Sigmoid colon (tissue), 7 donors: ENCODE data around the gene ULK3. TPM values are rescaled to one million over a fixed set of nuclear protein-coding genes. Genes with fewer than 3 reads are reported as not detected.
A peak's percentile ranks its signal among the peaks of the same experiment; 100 is the strongest.

Experiments used
- DNase-seq: peaks from one replicate; pipeline ENCODE4 v3.0.0-alpha.2; 2019
- H3K27ac ChIP-seq, 4 donors: fragments of 200-600 bp; sonication (generic); one replicate each; pipeline ENCODE4 v1.5.1; 2016 to 2019; ENCODE audit warnings: mild to moderate bottlenecking in 1 of 4
- H3K27me3 ChIP-seq, 3 donors: fragments of 200-600 bp; sonication (generic); one replicate each; pipeline ENCODE4 v1.5.1; 2019; ENCODE audit warnings: mild to moderate bottlenecking in 1 of 3
- H3K36me3 ChIP-seq, 4 donors: fragments of 200-600 bp; sonication (generic); one replicate each; pipeline ENCODE4 v1.5.1; 2016 to 2019
- H3K4me1 ChIP-seq, 4 donors: fragments of 200-600 bp; sonication (generic); one replicate each; pipeline ENCODE4 v1.5.1; 2017 to 2019
- H3K4me3 ChIP-seq, 4 donors: fragments of 200-600 bp; sonication (generic); one replicate each; pipeline ENCODE4 v1.5.1; 2017 to 2019; ENCODE audit warnings: mild to moderate bottlenecking in 2 of 4, moderate library complexity in 1 of 4
- H3K9me3 ChIP-seq, 4 donors: fragments of 200-600 bp in 3 of 4; sonication (generic) in 3 of 4; one replicate each; pipeline versions ENCODE4 v1.5.1 to v1.6.1; 2013 to 2019
- EP300 ChIP-seq, 4 donors: sonication (generic); formaldehyde crosslinking; IDR thresholded peaks; one replicate each; pipeline ENCODE4 v1.6.1; 2017; ENCODE audit warnings: antibody characterized with exemption in 4 of 4
- POLR2A ChIP-seq, 2 donors: fragments of 450-650 bp; IDR thresholded peaks; one replicate each; pipeline ENCODE4 v1.6.1; 2016; ENCODE audit warnings: antibody characterized with exemption in 2 of 2, mild to moderate bottlenecking in 2 of 2, moderate library complexity in 2 of 2
- POLR2AphosphoS5 ChIP-seq, 4 donors: sonication (generic); formaldehyde crosslinking; IDR thresholded peaks; one replicate each; pipeline ENCODE4 v1.6.1; 2017; ENCODE audit warnings: antibody characterized with exemption in 4 of 4
- WGBS, 2 donors: extraction: QIAGEN DNeasy Blood & Tissue Kit; methylation state at CpG; one replicate each; pipeline ENCODE4 v1.1.7; 2013; 5-methylcytosine and 5-hydroxymethylcytosine counted together
- intact Hi-C: fragments of 100-400 bp; cut with DNase I; formaldehyde crosslinking; loops from one replicate; pipeline ENCODE4 v1.15.1; 2023
- polyA plus RNA-seq, 3 donors: library from polyadenylated mRNA; stranded (reverse); fragments of 200-250 nt; gene quantifications; one replicate each; pipeline ENCODE4 v1.2.3, GENCODE V29; 2013
- total RNA-seq, 4 donors: library from RNA; depleted of rRNA; stranded (reverse); fragments of >200 nt; gene quantifications; one replicate each; pipeline ENCODE4 v1.1.0, GENCODE V29; 2016
- TF ChIP-seq, protein P1 (sequence below), 4 experiments: fragments of 450-650 bp in 3 of 4; fragments of 200-600 bp in 1 of 4; IDR thresholded peaks; one replicate each; pipeline ENCODE4 v1.5.1; 2016 to 2019; ENCODE audit warnings: antibody characterized with exemption in 4 of 4, mild to moderate bottlenecking in 3 of 4, moderate library complexity in 2 of 4
- donor health status: healthy with polysubstance abuse.
- donor health status: Bipolar disorder and iron deficiency.
- donor health status: healthy.

ULK3 gene
- total and polyA plus RNA-seq, 7 donors = 21.1 to 48.6 (median 46.8) TPM

DNA sequence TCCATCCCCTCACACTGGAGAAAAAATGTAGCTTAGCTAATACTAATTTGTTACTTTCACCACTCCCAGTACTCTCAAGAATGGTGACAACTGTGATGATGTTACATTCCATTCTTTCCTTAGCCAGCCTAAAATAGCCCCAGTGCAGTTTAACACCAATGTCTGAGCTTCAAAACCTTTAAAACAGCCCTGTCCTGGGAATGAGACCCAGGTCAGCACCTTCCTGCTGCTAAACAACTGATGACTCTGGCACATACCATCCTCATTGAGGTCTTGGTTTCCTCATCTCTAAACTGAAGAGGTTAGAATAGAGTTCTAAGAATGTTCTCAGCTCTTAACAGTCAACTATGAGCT, 26.4 kb upstream of the ULK3 start:
- H3K4me1 ChIP-seq = peaks cover 0 to 65% (median 49%) of the 10 kb centered on the region in 4 donors
- no peaks in the 10 kb centered on the region for H3K27me3 ChIP-seq
- TF ChIP-seq, protein P1, sequence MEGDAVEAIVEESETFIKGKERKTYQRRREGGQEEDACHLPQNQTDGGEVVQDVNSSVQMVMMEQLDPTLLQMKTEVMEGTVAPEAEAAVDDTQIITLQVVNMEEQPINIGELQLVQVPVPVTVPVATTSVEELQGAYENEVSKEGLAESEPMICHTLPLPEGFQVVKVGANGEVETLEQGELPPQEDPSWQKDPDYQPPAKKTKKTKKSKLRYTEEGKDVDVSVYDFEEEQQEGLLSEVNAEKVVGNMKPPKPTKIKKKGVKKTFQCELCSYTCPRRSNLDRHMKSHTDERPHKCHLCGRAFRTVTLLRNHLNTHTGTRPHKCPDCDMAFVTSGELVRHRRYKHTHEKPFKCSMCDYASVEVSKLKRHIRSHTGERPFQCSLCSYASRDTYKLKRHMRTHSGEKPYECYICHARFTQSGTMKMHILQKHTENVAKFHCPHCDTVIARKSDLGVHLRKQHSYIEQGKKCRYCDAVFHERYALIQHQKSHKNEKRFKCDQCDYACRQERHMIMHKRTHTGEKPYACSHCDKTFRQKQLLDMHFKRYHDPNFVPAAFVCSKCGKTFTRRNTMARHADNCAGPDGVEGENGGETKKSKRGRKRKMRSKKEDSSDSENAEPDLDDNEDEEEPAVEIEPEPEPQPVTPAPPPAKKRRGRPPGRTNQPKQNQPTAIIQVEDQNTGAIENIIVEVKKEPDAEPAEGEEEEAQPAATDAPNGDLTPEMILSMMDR (IDR thresholded peaks at IDR 0.05) = no peak
- TF ChIP-seq EP300 (IDR thresholded peaks at IDR 0.05) = no peak
- TF ChIP-seq POLR2AphosphoS5 (IDR thresholded peaks at IDR 0.05) = no peak
- TF ChIP-seq POLR2A (IDR thresholded peaks at IDR 0.05) = no peak
- intact Hi-C loops = no loop called here
- H3K4me3 ChIP-seq = no peak overlapping the region
- H3K9me3 ChIP-seq = no peaks in the 10 kb centered on the region
- DNase-seq = no peak
- H3K27ac ChIP-seq = peak overlapping the region; percentile 37 to 88 (median 70)
- peaks cover 0 to 4% (median 0%) of the 10 kb centered on the region in 4 donors for H3K36me3 ChIP-seq

DNA sequence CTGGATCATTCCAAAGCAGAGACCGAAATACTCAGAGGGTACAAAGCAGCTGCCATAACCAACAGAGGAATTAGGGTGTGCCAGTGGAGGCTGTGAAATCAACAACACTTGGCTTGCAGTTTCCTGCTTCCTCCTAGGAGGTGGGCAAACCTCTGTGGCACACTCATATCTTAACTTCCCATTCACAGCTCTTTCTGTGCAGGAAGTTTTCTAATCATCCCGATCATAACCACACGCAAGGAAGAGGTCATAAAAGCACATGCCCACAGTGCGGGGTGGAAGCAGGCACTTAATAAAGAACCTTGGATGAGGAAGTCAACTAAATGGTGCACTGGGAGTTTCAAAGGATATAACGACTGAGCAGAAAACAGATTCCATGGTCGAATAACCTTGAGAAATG, 25.1 kb upstream of the ULK3 start:
- Histone ChIP-seq H3K4me1 (peaks cover 0 to 62% (median 49%) of the 10 kb centered on the region in 4 donors), H3K4me3 (no peak overlapping the region), H3K9me3 (no peaks in the 10 kb centered on the region), H3K27me3 (no peaks in the 10 kb centered on the region), H3K36me3 (peaks cover 0 to 7% (median 0%) of the 10 kb centered on the region in 4 donors), H3K27ac (peak overlapping the region; percentile 47 to 88 (median 67))
- TF ChIP-seq POLR2AphosphoS5 (IDR thresholded peaks at IDR 0.05) (peak in 1 of 4 donors; percentile 34), EP300 (IDR thresholded peaks at IDR 0.05) (no peak)
- WGBS, 2 donors = 11 to 27% methylated on average over 6 of the region's 6 CpGs
- DNase-seq = no peak
- intact Hi-C loops = no loop called here

DNA sequence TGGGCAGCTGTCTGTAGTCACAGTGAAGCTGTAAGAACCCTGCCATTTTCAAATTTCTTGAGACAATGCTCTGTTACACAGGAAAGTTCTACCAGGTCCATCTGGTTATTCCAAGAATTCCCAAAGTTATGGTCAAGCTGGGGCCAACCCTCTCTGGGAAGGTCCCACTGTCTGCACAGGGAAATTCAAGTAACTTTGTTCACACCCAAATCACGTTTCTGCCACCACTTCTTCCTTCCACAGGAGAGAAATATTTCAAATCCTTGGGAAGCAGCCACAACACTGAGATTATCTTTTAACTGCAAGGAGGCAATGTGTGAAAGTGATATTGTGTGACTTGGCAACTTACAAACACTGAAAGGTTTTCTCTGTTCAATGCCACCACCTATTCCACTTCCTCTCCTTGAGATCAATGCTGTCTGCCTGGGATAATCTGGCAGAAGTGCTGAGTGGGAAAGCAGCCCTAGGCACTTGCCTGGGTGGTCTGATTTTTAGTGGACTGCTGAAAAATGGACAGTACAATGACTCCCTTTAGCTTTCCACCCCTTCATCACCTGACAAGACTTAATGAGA, 24.6 kb upstream of the ULK3 start:
- Histone ChIP-seq H3K9me3 (no peaks in the 10 kb centered on the region), H3K27ac (peak overlapping the region; percentile 20 to 85 (median 30)), H3K36me3 (peaks cover 0 to 7% (median 0%) of the 10 kb centered on the region in 4 donors), H3K27me3 (no peaks in the 10 kb centered on the region), H3K4me1 (peaks cover 0 to 60% (median 47%) of the 10 kb centered on the region in 4 donors), H3K4me3 (no peak overlapping the region)
- TF ChIP-seq POLR2A (IDR thresholded peaks at IDR 0.05) = no peak
- no peak for TF ChIP-seq EP300 (IDR thresholded peaks at IDR 0.05)
- DNase-seq = no peak
- intact Hi-C loops = no loop called here
- 14 to 43% methylated on average over 1 of the region's 1 CpG for WGBS, 2 donors

DNA sequence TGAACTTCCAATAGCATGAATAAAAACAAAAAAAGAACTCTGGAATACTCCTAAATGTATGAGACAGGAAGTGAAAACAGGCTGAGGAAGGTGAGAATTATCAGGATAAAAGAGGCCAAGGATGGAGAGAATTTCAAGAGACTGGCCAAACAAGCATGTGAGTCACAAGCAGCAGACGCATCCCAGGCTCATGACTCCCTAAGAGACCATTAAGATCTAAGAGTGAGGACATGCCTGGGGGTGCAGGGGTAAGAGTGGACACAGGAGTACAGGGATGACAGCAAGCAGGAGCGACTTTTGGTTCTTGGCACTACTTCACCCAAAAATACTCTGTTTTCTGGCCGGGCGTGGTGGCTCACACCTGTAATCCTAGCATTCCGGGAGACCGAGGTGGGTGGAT, 23.1 kb upstream of the ULK3 start:
- peaks cover 0 to 46% (median 33%) of the 10 kb centered on the region in 4 donors for H3K4me1 ChIP-seq

DNA sequence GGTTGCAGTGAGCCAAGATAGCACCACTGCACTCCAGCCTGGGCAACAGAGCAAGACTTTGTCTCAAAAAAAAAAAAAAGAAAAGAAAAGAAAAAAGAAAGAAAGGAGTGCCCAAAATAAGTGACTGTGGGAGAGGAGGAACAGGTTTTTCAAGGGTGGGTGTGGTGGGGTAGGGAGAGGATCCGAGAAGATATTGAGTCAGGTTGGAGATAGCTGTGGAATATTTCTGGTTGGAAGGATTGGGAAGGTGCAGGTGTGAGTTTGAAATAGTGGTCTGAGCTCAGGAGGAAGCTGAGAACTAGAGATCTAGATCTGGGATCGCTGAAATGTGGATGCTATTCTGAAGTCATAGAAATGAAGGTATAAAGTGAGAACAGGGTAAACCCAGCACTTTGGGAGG, 22.4 kb upstream of the ULK3 start:
- peaks cover 0 to 38% (median 25%) of the 10 kb centered on the region in 4 donors for H3K4me1 ChIP-seq
- H3K27me3 ChIP-seq = no peaks in the 10 kb centered on the region
- no peak for TF ChIP-seq POLR2A (IDR thresholded peaks at IDR 0.05)
- TF ChIP-seq POLR2AphosphoS5 (IDR thresholded peaks at IDR 0.05) = no peak
- TF ChIP-seq, protein P1 (IDR thresholded peaks at IDR 0.05) = no peak
- TF ChIP-seq EP300 (IDR thresholded peaks at IDR 0.05) = no peak
- H3K27ac ChIP-seq = peak overlapping the region in 2 of 4 donors; percentile 65 to 85
- H3K36me3 ChIP-seq = peaks cover 0 to 3% (median 0%) of the 10 kb centered on the region in 4 donors
- no peak overlapping the region for H3K4me3 ChIP-seq
- WGBS, 2 donors = 41 to 69% methylated on average over 2 of the region's 2 CpGs
- H3K9me3 ChIP-seq = no peaks in the 10 kb centered on the region
- DNase-seq = no peak
- intact Hi-C loops = no loop called here

More for the DNA sequence above, 23.1 kb upstream of the ULK3 start:
- no peaks in the 10 kb centered on the region for H3K27me3 ChIP-seq
- peaks cover 0 to 7% (median 0%) of the 10 kb centered on the region in 4 donors for H3K36me3 ChIP-seq
- TF ChIP-seq EP300 (IDR thresholded peaks at IDR 0.05) (no peak), POLR2A (IDR thresholded peaks at IDR 0.05) (no peak), POLR2AphosphoS5 (IDR thresholded peaks at IDR 0.05) (no peak)
- TF ChIP-seq, protein P1 (IDR thresholded peaks at IDR 0.05) = no peak
- intact Hi-C loops = no loop called here
- H3K27ac ChIP-seq = peak overlapping the region; percentile 6 to 85 (median 57)
- DNase-seq = no peak
- H3K4me3 ChIP-seq = no peak overlapping the region
- H3K9me3 ChIP-seq = no peaks in the 10 kb centered on the region
- WGBS, 2 donors = 34 to 59% methylated on average over 6 of the region's 6 CpGs
